BLaER1 (cell line): ENCODE measurements around the gene AP4M1.
A peak's percentile ranks its signal among the peaks of the same experiment; 100 is the strongest.

Experiments used
- H3K27ac ChIP-seq: shearing (Covaris generic); formaldehyde crosslinking; 2 replicates; pipeline ENCODE4 v1.8.1; 2022
- H3K27me3 ChIP-seq: shearing (Covaris generic); formaldehyde crosslinking; 2 replicates; pipeline ENCODE4 v1.8.1; 2022
- H3K36me3 ChIP-seq: shearing (Covaris generic); formaldehyde crosslinking; 2 replicates; pipeline ENCODE4 v1.8.1; 2022
- H3K4me1 ChIP-seq: shearing (Covaris generic); formaldehyde crosslinking; 2 replicates; pipeline ENCODE4 v1.8.1; 2022
- H3K4me2 ChIP-seq: shearing (Covaris generic); formaldehyde crosslinking; 2 replicates; pipeline ENCODE4 v1.8.1; 2022
- H3K4me3 ChIP-seq: shearing (Covaris generic); formaldehyde crosslinking; 2 replicates; pipeline ENCODE4 v1.8.1; 2022
- H3K9ac ChIP-seq: shearing (Covaris generic); formaldehyde crosslinking; 2 replicates; pipeline ENCODE4 v1.8.1; 2022
- H3K9me3 ChIP-seq: shearing (Covaris generic); formaldehyde crosslinking; 2 replicates; pipeline ENCODE4 v1.8.1; 2022
- H4K20me1 ChIP-seq: shearing (Covaris generic); formaldehyde crosslinking; 2 replicates; pipeline ENCODE4 v1.8.1; 2022
- Cebpa-rat ChIP-seq: shearing (Covaris generic); IDR thresholded peaks from 2 replicates; pipeline ENCODE4 v1.8.1; 2022

AP4M1 gene

GRCh38 chr7:100157069-100157333 is 55.6 kb downstream of the AP4M1 start:
- Histone ChIP-seq H3K9me3 (no peaks in the 10 kb centered on the region), H3K27me3 (no peaks in the 10 kb centered on the region), H3K4me2 (peak overlapping the region; percentile 97), H3K4me3 (peak overlapping the region; percentile 100), H3K27ac (peak overlapping the region; percentile 93), H3K9ac (peak overlapping the region; percentile 94), H3K36me3 (peaks cover 46% of the 10 kb centered on the region), H3K4me1 (peaks cover 67% of the 10 kb centered on the region), H4K20me1 (peaks cover 56% of the 10 kb centered on the region)
- TF ChIP-seq Cebpa-rat: no peak

GRCh38 chr7:100157334-100158228 is 56.1 kb downstream of the AP4M1 start:
- Histone ChIP-seq H3K27ac (peak overlapping the region; percentile 93), H4K20me1 (peaks cover 54% of the 10 kb centered on the region), H3K4me3 (peak overlapping the region; percentile 100)

More at GRCh38 chr7:100157334-100158228, 56.1 kb downstream of the AP4M1 start:
- peak overlapping the region; percentile 97 for H3K4me2 ChIP-seq
- H3K36me3 ChIP-seq: peaks cover 43% of the 10 kb centered on the region
- TF ChIP-seq Cebpa-rat: no peak
- peaks cover 61% of the 10 kb centered on the region for H3K4me1 ChIP-seq
- peak overlapping the region; percentile 94 for H3K9ac ChIP-seq
- H3K9me3 ChIP-seq: no peaks in the 10 kb centered on the region
- H3K27me3 ChIP-seq: no peaks in the 10 kb centered on the region
